IMR-90 (cell line): ENCODE results near the gene RFX6. TPM values are rescaled to one million over a fixed set of nuclear protein-coding genes. Genes with fewer than 3 reads are reported as not detected.

Source experiments
- ATAC-seq: fragments of 200-7000 bp; cut with Tn5 transposase; 2 replicates; pipeline ENCODE4 v1.9.1; 2020; ENCODE audit warnings: low read depth, mild to moderate bottlenecking, moderate library complexity
- BruUV-seq: library from RNA; stranded (reverse); fragments of 400-500 nt; replicated peaks from 2 replicates; lab custom pipeline; 2021; lab: Mats Ljungman, UMichigan
- CTCF ChIA-PET: fragments of 300-600 bp; formaldehyde crosslinking; extraction: SDS; loops from one replicate; lab custom pipeline; 2021; ENCODE audit warnings: antibody characterized with exemption; lab: Yijun Ruan, JAX
- POLR2A ChIA-PET: fragments of 300-600 bp; sonication (Branson Sonifier 250); formaldehyde crosslinking; loops from one replicate; lab custom pipeline; 2022; ENCODE audit warnings: antibody characterized with exemption; ENCODE audit not compliant: unreplicated experiment; lab: Charles Lee
- DNase-seq: peaks from one replicate; pipeline ENCODE4 v3.0.0; 2013
- H2AFZ ChIP-seq: replicated peaks from 2 replicates; pipeline ENCODE3; 2013; ENCODE audit warnings: low read length, mild to moderate bottlenecking; ENCODE audit not compliant: poor library complexity
- H2AK5ac ChIP-seq: 2 replicates; pipeline ENCODE4 v1.6.1; 2013; ENCODE audit warnings: low read depth, low read length, inconsistent platforms
- H2AK9ac ChIP-seq: replicated peaks from 2 replicates; pipeline ENCODE3; 2013; ENCODE audit warnings: mild to moderate bottlenecking, low read depth, low read length, moderate library complexity; ENCODE audit not compliant: poor library complexity
- H2BK120ac ChIP-seq: 2 replicates; pipeline ENCODE4 v1.6.1; 2013; ENCODE audit warnings: low read depth, low read length, inconsistent platforms
- H2BK15ac ChIP-seq: 3 replicates; pipeline ENCODE4 v1.6.1; 2013; ENCODE audit warnings: low read depth, low read length, inconsistent platforms
- H2BK20ac ChIP-seq: 2 replicates; pipeline ENCODE4 v1.6.1; 2013; ENCODE audit warnings: low read depth, mild to moderate bottlenecking, inconsistent platforms, low read length, moderate library complexity
- H2BK5ac ChIP-seq: 2 replicates; pipeline ENCODE4 v1.6.1; 2013; ENCODE audit warnings: mild to moderate bottlenecking, low read depth, low read length, inconsistent platforms; ENCODE audit not compliant: poor library complexity, severe bottlenecking
- H3K14ac ChIP-seq: replicated peaks from 2 replicates; pipeline ENCODE4 v1.6.1; 2013; ENCODE audit warnings: low read depth, low read length, inconsistent platforms
- H3K18ac ChIP-seq: 2 replicates; pipeline ENCODE4 v1.6.1; 2013; ENCODE audit warnings: low read depth, low read length, control low read depth
- H3K23ac ChIP-seq: 2 replicates; pipeline ENCODE4 v1.6.1; 2013; ENCODE audit warnings: low read depth, low read length, inconsistent platforms
- H3K27ac ChIP-seq: 2 replicates; pipeline ENCODE4 v1.5.1; 2013; ENCODE audit warnings: mild to moderate bottlenecking, control low read depth, low read length; ENCODE audit not compliant: insufficient read depth
- H3K27me3 ChIP-seq: 2 replicates; pipeline ENCODE4 v1.6.1; 2013; ENCODE audit warnings: low read length; ENCODE audit not compliant: control insufficient read depth, insufficient read depth
- H3K36me3 ChIP-seq: 2 replicates; pipeline ENCODE4 v1.6.1; 2013; ENCODE audit warnings: low read length, mixed read lengths; ENCODE audit not compliant: control insufficient read depth, insufficient read depth
- H3K4ac ChIP-seq: 2 replicates; pipeline ENCODE4 v1.6.1; 2013; ENCODE audit warnings: low read depth, low read length, inconsistent platforms
- H3K4me1 ChIP-seq: 2 replicates; pipeline ENCODE4 v1.6.1; 2013; ENCODE audit warnings: low read length, mixed read lengths; ENCODE audit not compliant: control insufficient read depth, insufficient read depth
- H3K4me2 ChIP-seq: 2 replicates; pipeline ENCODE4 v1.6.1; 2013; ENCODE audit warnings: low read depth, mild to moderate bottlenecking, control low read depth, low read length, moderate library complexity
- H3K4me3 ChIP-seq: 2 replicates; pipeline ENCODE4 v1.5.1; 2013; ENCODE audit warnings: low read depth, mild to moderate bottlenecking, control low read depth, low read length, moderate library complexity; ENCODE audit not compliant: insufficient read depth
- H3K56ac ChIP-seq: 2 replicates; pipeline ENCODE4 v1.6.1; 2013; ENCODE audit warnings: low read length, inconsistent platforms; ENCODE audit not compliant: insufficient read depth; ENCODE audit errors: extremely low read depth
- H3K79me1 ChIP-seq, 2 experiments: 2 replicates each; pipeline ENCODE4 v1.6.1; 2013; ENCODE audit warnings: low read length in 2 of 2, inconsistent platforms in 1 of 2, low read depth in 1 of 2
- H3K9ac ChIP-seq: 2 replicates; pipeline ENCODE4 v1.6.1; 2013; ENCODE audit warnings: low read depth, low read length, control low read depth
- H3K9me1 ChIP-seq: 2 replicates; pipeline ENCODE4 v1.6.1; 2013; ENCODE audit warnings: low read length, inconsistent platforms; ENCODE audit not compliant: insufficient read depth
- H3K9me3 ChIP-seq: 2 replicates; pipeline ENCODE4 v1.6.1; 2013; ENCODE audit warnings: low read length; ENCODE audit not compliant: control insufficient read depth, insufficient read depth
- H4K20me1 ChIP-seq: 2 replicates; pipeline ENCODE4 v1.6.1; 2013; ENCODE audit warnings: low read length, inconsistent platforms; ENCODE audit not compliant: insufficient read depth
- H4K5ac ChIP-seq: 2 replicates; pipeline ENCODE4 v1.6.1; 2013; ENCODE audit warnings: mild to moderate bottlenecking, low read depth, low read length, control low read depth
- H4K8ac ChIP-seq, 2 experiments: 2 replicates each; pipeline ENCODE4 v1.6.1; 2013; ENCODE audit warnings: low read depth in 2 of 2, low read length in 2 of 2, control low read depth in 1 of 2, inconsistent platforms in 1 of 2
- H4K91ac ChIP-seq: 2 replicates; pipeline ENCODE4 v1.6.1; 2013; ENCODE audit warnings: low read depth, low read length, inconsistent platforms; ENCODE audit not compliant: insufficient read depth
- MAFK ChIP-seq: IDR thresholded peaks from 2 replicates; pipeline ENCODE4 v1.6.1; 2012; ENCODE audit warnings: low read depth, low read length, improper control_type of control experiment
- WGBS, 2 experiments: methylation state at CpG; one replicate each; pipeline versions ENCODE4 v1.1.5 to v1.1.7; 2013; ENCODE audit warnings: missing lambda C conversion rate in 2 of 2; ENCODE audit not compliant: insufficient read length in 1 of 2; ENCODE audit errors: extremely low coverage in 2 of 2; 5-methylcytosine and 5-hydroxymethylcytosine counted together
- dilution Hi-C: fragments of 300-500 bp; cut with HindIII; formaldehyde crosslinking; loops from one replicate; pipeline ENCODE4 v1.14.3; 2018; ENCODE audit warnings: low sequenced_read_pairs; ENCODE audit not compliant: unreplicated experiment
- in situ Hi-C: fragments of 300-500 bp; cut with MboI; formaldehyde crosslinking; loops from 3 replicates; pipeline ENCODE4 v1.14.3; 2019; ENCODE audit warnings: low sequenced_read_pairs, inconsistent platforms, mixed read lengths
- intact Hi-C: fragments of 100-400 bp; cut with micrococcal nuclease; formaldehyde crosslinking; loops from 2 replicates; pipeline ENCODE4 v1.10.0; 2022
- polyA plus RNA-seq, 3 experiments: library from polyadenylated mRNA; depleted of rRNA; stranded (reverse); fragments of >200 nt; gene quantifications; 2 replicates each; pipeline ENCODE4 v1.2.3, GENCODE V29; 2012; ENCODE audit warnings: low replicate concordance in 1 of 3
- total RNA-seq: library from RNA; depleted of rRNA; stranded (reverse); fragments of >200 nt; gene quantifications from 2 replicates; pipeline ENCODE4 v1.2.3, GENCODE V29; 2012

Gene RFX6
- total and polyA plus RNA-seq, 2 of the 4 experiments (the other 2 are of a cell fraction): not detected

GRCh38 chr6:116842459-116842858, 34.6 kb upstream of the RFX6 start:
- H4K5ac ChIP-seq: no peak overlapping the region
- no TSS peak for BruUV-seq
- H2AFZ ChIP-seq: no peak overlapping the region
- no peak overlapping the region for H2AK9ac ChIP-seq
- H3K4me2 ChIP-seq: no peak overlapping the region
- no CpG with 5 or more reads among the region's 1 CpG for WGBS, 2 experiments
- no peak overlapping the region for H3K4me3 ChIP-seq
- H3K14ac ChIP-seq: no peak overlapping the region
- no peak overlapping the region for H3K27ac ChIP-seq
- no peak overlapping the region for H2AK5ac ChIP-seq
- no peaks in the 10 kb centered on the region for H3K9me3 ChIP-seq
- H3K23ac ChIP-seq: no peak overlapping the region
- no peaks in the 10 kb centered on the region for H3K27me3 ChIP-seq
- intact Hi-C loops (no loop called here), dilution Hi-C loops (no loop called here), in situ Hi-C loops (no loop called here)
- no peak for ATAC-seq
- no peaks in the 10 kb centered on the region for H3K79me1 ChIP-seq
- no peak for TF ChIP-seq MAFK
- H2BK120ac ChIP-seq: no peak overlapping the region
- CTCF ChIA-PET: interaction anchor here (1.1 kb wide), 1 partner anchor 60 kb away, joined by 3 read pairs; no protein-coding TSS in a partner anchor
- H3K9ac ChIP-seq: no peak overlapping the region
- no peak overlapping the region for H3K56ac ChIP-seq
- H3K4me1 ChIP-seq: no peaks in the 10 kb centered on the region
- H4K8ac ChIP-seq: no peak overlapping the region
- H2BK15ac ChIP-seq: no peak overlapping the region
- no peaks in the 10 kb centered on the region; the same call in 1 of the 2 replicates for H3K9me1 ChIP-seq
- H3K36me3 ChIP-seq: no peaks in the 10 kb centered on the region
- H2BK20ac ChIP-seq: no peak overlapping the region
- H2BK5ac ChIP-seq: no peak overlapping the region
- no peaks in the 10 kb centered on the region for H4K20me1 ChIP-seq
- H3K18ac ChIP-seq: no peak overlapping the region
- POLR2A ChIA-PET: no interaction called here
- H4K91ac ChIP-seq: no peak overlapping the region
- no peak for DNase-seq
- H3K4ac ChIP-seq: no peak overlapping the region
